GM18505 (cell line): Measurements from ENCODE around the gene SULT1B1.

ENCODE experiments used
- ATAC-seq: cut with Tn5 transposase; IDR thresholded peaks from one replicate; pipeline ENCODE4 v1.9.1; 2021; ENCODE audit not compliant: unreplicated experiment
- POLR2A ChIP-seq: IDR thresholded peaks from 4 replicates; pipeline ENCODE4 v1.6.1; 2011; ENCODE audit warnings: borderline replicate concordance; ENCODE audit not compliant: insufficient read depth, insufficient read length; ENCODE audit errors: extremely low read depth

SULT1B1 gene

GRCh38 chr4:69765751-69766150 lies 5.3 kb upstream of the SULT1B1 start:
- no peak for TF ChIP-seq POLR2A
- ATAC-seq: no peak

GRCh38 chr4:69764311-69764710 lies 3.9 kb upstream of the SULT1B1 start:
- ATAC-seq: no peak
- TF ChIP-seq POLR2A: no peak

- ATAC-seq: no peak
- no peak for TF ChIP-seq POLR2A
Measured at GRCh38 chr4:69763233-69763632, 2.8 kb upstream of the SULT1B1 start.

GRCh38 chr4:69759189-69759604 lies 1.2 kb downstream of the SULT1B1 start:
- TF ChIP-seq POLR2A: no peak
- ATAC-seq: no peak

GRCh38 chr4:69757464-69757863 lies 3.0 kb downstream of the SULT1B1 start:
- TF ChIP-seq POLR2A: no peak

GRCh38 chr4:69754926-69755580 lies 5.4 kb downstream of the SULT1B1 start:
- no peak for ATAC-seq
- no peak for TF ChIP-seq POLR2A

More at GRCh38 chr4:69757464-69757863, 3.0 kb downstream of the SULT1B1 start:
- no peak for ATAC-seq

- ATAC-seq: no peak
- TF ChIP-seq POLR2A: no peak
Measured at GRCh38 chr4:69753686-69754085, 6.7 kb downstream of the SULT1B1 start.

GRCh38 chr4:69750346-69750745 lies 10.1 kb downstream of the SULT1B1 start:
- no peak for TF ChIP-seq POLR2A
- no peak for ATAC-seq

- TF ChIP-seq POLR2A: no peak
- no peak for ATAC-seq
Measured at GRCh38 chr4:69749771-69750170, 10.6 kb downstream of the SULT1B1 start.

GRCh38 chr4:69748173-69748572 lies 12.2 kb downstream of the SULT1B1 start:
- no peak for ATAC-seq
- TF ChIP-seq POLR2A: no peak

- TF ChIP-seq POLR2A: no peak
- no peak for ATAC-seq
Measured at GRCh38 chr4:69744157-69744478, 16.3 kb downstream of the SULT1B1 start.

GRCh38 chr4:69743476-69744156 lies 16.8 kb downstream of the SULT1B1 start:
- no peak for ATAC-seq
- TF ChIP-seq POLR2A: no peak

- no peak for ATAC-seq
- TF ChIP-seq POLR2A: no peak
Measured at GRCh38 chr4:69742596-69742995, 17.8 kb downstream of the SULT1B1 start.

GRCh38 chr4:69738872-69739271 lies 21.5 kb downstream of the SULT1B1 start:
- no peak for TF ChIP-seq POLR2A
- no peak for ATAC-seq
